ENCODE data around the gene ZYG11A. TPM values are rescaled to one million over a fixed set of nuclear protein-coding genes. Genes with fewer than 3 reads are reported as not detected.
"Not testable (repeated sequence)": the region's sequence is repeated elsewhere in the genome, so short reads cannot be mapped to it uniquely, and the experiment has no call there.

The ZYG11A gene
- total RNA-seq, 4 donors from 2014 or later: 0.22 to 0.95 (median 0.50) TPM

DNA sequence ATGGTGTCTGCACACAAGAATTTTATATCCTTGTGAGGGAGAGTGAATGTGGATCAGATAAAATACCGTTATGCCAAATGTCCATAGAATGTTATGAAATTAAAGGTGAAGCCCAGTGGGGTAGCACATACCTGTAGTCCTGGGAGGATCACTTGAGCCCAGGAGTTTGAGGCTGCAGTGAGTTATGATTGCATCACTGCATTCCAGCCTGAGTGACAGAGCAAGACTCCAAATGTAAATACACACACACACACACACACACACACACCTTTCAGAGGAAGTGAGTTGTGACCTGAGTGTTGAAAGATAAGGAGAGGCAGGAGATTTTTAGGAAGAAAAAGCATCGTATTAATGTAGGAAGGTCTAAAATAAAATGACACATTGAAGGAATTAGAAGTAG lies 28.1 kb upstream of the ZYG11A start:
- peaks cover 0 to 94% (median 21%) of the 10 kb centered on the region in 3 donors for H3K36me3 ChIP-seq
- H3K27ac ChIP-seq: no peak overlapping the region
- intact Hi-C loops (cut with DNase I): no loop called here
- H3K9me3 ChIP-seq: no peaks in the 10 kb centered on the region
- H3K4me3 ChIP-seq: no peak overlapping the region
- WGBS, 2 donors: 86 to 87% methylated on average over 2 of the region's 2 CpGs
- H3K27me3 ChIP-seq: no peaks in the 10 kb centered on the region
- no peak for DNase-seq
- TF ChIP-seq, protein P1, sequence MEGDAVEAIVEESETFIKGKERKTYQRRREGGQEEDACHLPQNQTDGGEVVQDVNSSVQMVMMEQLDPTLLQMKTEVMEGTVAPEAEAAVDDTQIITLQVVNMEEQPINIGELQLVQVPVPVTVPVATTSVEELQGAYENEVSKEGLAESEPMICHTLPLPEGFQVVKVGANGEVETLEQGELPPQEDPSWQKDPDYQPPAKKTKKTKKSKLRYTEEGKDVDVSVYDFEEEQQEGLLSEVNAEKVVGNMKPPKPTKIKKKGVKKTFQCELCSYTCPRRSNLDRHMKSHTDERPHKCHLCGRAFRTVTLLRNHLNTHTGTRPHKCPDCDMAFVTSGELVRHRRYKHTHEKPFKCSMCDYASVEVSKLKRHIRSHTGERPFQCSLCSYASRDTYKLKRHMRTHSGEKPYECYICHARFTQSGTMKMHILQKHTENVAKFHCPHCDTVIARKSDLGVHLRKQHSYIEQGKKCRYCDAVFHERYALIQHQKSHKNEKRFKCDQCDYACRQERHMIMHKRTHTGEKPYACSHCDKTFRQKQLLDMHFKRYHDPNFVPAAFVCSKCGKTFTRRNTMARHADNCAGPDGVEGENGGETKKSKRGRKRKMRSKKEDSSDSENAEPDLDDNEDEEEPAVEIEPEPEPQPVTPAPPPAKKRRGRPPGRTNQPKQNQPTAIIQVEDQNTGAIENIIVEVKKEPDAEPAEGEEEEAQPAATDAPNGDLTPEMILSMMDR (IDR thresholded peaks at IDR 0.05): no peak
- TF ChIP-seq POLR2A (IDR thresholded peaks at IDR 0.05): no peak
- no peaks in the 10 kb centered on the region for H3K4me1 ChIP-seq

DNA sequence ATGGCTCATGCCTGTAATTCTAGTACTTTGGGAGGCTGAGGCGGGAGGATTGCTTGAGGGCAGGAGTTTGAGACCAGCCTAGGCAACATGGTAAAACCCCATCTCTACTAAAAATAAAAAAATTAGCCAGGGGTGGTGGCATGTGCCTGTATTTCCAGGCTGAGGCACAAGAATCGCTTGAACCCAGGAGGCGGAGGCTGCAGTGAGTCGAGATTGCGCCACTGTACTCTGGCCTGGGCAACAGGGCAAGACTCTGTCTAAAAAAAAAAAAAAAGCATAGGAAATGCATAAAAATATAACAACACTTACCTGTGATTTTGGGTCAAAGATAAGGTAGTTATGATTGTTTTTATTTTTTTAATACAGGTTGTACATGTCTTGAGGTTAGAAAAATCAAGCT lies 21.7 kb upstream of the ZYG11A start:
- intact Hi-C loops (cut with DNase I); H3K4me1 ChIP-seq; H3K4me3 ChIP-seq; DNase-seq; H3K27me3 ChIP-seq; H3K27ac ChIP-seq; H3K9me3 ChIP-seq: not testable (repeated sequence)
- WGBS, 2 donors: 94 to 95% methylated on average over 5 of the region's 5 CpGs
- H3K36me3 ChIP-seq: peaks cover 0 to 70% (median 12%) of the 10 kb centered on the region in 3 donors

DNA sequence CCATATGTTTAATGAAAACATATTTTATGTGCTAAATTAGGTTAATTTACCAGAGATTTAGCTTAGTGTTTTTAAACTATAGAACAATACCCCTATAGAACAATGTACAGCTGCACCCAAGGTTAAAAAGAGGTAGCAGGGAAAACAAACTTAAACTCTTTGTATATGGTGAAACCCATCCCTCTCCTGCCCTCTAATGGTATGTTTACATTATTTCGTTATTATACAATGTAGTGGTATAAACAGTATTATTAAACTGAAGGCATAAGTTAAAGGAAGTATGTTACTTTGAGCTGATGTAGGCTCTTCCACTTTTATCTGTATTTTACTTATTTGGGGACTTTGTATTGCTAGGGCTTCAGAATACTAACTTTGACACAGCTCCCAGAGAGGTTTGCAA lies 16.7 kb upstream of the ZYG11A start:
- H3K27ac ChIP-seq: no peak overlapping the region
- no peaks in the 10 kb centered on the region for H3K27me3 ChIP-seq
- TF ChIP-seq, protein P1 (IDR thresholded peaks at IDR 0.05): peak in 1 of 6 experiments; percentile 30
- TF ChIP-seq POLR2A (IDR thresholded peaks at IDR 0.05): no peak
- intact Hi-C loops (cut with DNase I): no loop called here
- H3K9me3 ChIP-seq: no peaks in the 10 kb centered on the region
- peaks cover 0 to 25% (median 5%) of the 10 kb centered on the region in 3 donors for H3K36me3 ChIP-seq
- DNase-seq: no peak
- H3K4me3 ChIP-seq: no peak overlapping the region
- no peaks in the 10 kb centered on the region for H3K4me1 ChIP-seq
- WGBS, 2 donors: 4 to 21% methylated on average over 1 of the region's 1 CpG

DNA sequence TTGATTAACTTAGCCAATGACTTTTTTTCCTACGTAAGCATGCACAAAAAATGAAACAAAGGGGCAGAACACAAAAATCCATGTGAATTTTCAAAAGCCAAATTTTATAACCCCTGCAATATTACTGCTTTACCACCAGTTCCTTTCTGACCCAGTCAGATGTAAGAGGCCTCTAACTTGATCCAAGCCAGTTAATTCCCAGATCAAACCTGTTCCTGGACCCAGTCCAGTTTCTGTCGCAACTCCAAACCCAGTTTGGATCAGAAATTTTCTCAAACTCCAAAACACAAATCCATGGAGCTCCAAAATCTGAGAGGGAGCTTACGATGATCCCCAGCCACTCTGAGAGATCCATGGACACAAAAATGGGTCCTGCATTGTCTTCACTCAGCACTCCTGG lies 7.8 kb upstream of the ZYG11A start:
- H3K27ac ChIP-seq: no peak overlapping the region
- H3K36me3 ChIP-seq: no peaks in the 10 kb centered on the region
- H3K27me3 ChIP-seq: peaks cover 0 to 10% (median 0%) of the 10 kb centered on the region in 4 donors
- H3K9me3 ChIP-seq: no peaks in the 10 kb centered on the region
- DNase-seq: no peak
- no peaks in the 10 kb centered on the region for H3K4me1 ChIP-seq
- intact Hi-C loops (cut with DNase I): no loop called here
- 70 to 71% methylated on average over 3 of the region's 3 CpGs for WGBS, 2 donors
- no peak for TF ChIP-seq POLR2A (IDR thresholded peaks at IDR 0.05)
- TF ChIP-seq, protein P1 (IDR thresholded peaks at IDR 0.05): no peak
- H3K4me3 ChIP-seq: no peak overlapping the region

DNA sequence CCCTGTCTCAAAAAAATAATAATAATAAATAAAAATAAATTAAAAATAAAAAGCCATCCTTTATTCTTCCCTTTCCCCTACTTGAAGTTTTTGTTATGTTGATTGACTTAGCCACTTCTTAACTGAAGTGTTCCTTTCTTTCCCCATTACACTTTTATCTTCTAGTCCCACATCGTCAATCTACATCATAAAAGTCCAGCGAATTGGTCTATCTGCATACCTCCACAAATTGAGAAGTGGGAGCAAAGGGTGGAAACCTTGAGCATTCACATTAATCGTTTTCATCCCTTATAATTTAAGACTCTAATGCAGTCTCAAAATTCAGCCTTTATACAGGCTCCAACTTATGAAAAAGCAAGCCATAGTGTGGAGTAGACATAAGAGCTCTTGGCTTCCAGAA lies 6.5 kb upstream of the ZYG11A start:
- Histone ChIP-seq H3K4me3 (no peak overlapping the region), H3K27ac (no peak overlapping the region), H3K4me1 (no peaks in the 10 kb centered on the region), H3K27me3 (peaks cover 0 to 14% (median 0%) of the 10 kb centered on the region in 4 donors), H3K36me3 (no peaks in the 10 kb centered on the region), H3K9me3 (no peaks in the 10 kb centered on the region)
- TF ChIP-seq, protein P1 (IDR thresholded peaks at IDR 0.05): no peak
- TF ChIP-seq POLR2A (IDR thresholded peaks at IDR 0.05): no peak
- intact Hi-C loops (cut with DNase I): no loop called here
- 53 to 59% methylated on average over 3 of the region's 3 CpGs for WGBS, 2 donors
- no peak for DNase-seq

DNA sequence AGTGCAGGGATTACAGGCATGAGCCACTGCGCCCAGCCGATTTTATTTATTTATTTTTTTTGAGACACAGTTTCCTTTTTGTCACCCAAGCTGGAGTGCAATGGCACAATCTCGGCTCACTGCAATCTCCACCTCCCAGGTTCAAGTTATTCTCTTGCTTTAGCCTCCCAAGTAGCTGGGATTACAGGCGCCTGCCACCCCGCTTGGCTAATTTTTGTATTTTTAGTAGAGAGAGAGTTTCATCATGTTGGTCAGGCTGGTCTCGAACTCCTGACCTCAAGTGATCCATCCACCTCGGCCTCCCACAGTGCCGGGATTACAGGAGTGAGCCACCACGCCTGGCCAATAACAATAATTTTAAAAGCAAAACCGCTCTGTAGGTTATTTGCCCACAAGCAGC lies 3.4 kb upstream of the ZYG11A start:
- H3K36me3 ChIP-seq; H3K27ac ChIP-seq; intact Hi-C loops (cut with DNase I); H3K4me3 ChIP-seq; DNase-seq; H3K9me3 ChIP-seq: not testable (repeated sequence)
- 89 to 97% methylated on average over 10 of the region's 10 CpGs for WGBS, 2 donors
- peaks cover 0 to 19% (median 9%) of the 10 kb centered on the region in 3 donors for H3K4me1 ChIP-seq
- peaks cover 0 to 43% (median 4%) of the 10 kb centered on the region in 4 donors for H3K27me3 ChIP-seq

DNA sequence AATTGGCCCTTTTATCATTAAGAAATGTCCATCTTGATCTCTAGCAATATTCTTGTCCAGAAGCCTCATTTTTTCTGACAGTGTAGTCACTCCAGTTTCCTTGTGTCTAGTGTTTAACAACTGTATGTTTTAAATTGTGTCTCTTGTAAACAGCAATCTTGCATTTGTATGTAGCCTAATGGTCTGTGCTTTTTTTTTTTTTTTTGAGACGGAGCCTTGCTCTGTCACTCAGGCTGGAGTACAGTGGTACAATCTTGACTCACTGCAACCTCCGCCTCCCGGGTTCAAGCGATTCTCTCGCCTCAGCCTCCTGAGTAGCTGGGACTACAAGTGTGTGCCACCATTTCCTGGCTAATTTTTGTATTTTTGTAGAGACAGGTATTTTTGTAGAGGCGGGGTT lies 2.6 kb downstream of the ZYG11A start:
- DNase-seq; H3K36me3 ChIP-seq; H3K27ac ChIP-seq; H3K4me3 ChIP-seq; H3K9me3 ChIP-seq; intact Hi-C loops (cut with DNase I): not testable (repeated sequence)
- WGBS, 2 donors: 59 to 85% methylated on average over 4 to 6 of the region's 6 CpGs
- Histone ChIP-seq H3K4me1 (peaks cover 0 to 19% (median 9%) of the 10 kb centered on the region in 3 donors), H3K27me3 (peaks cover 0 to 65% (median 4%) of the 10 kb centered on the region in 4 donors)
